ENCODE data around the gene HBP1. TPM values are rescaled to one million over a fixed set of nuclear protein-coding genes. Genes with fewer than 3 reads are reported as not detected.

Gene HBP1
- total RNA-seq, 1 experiment from 2014 or later, result 55.6 TPM

GRCh38 chr7:107196834-107197610 lies 28.2 kb downstream of the HBP1 start:
- no peaks in the 10 kb centered on the region for H3K9me2 ChIP-seq (replicated peaks; ENCODE audit: insufficient read depth, low read length)
- no peak overlapping the region for H3K9ac ChIP-seq (ENCODE audit: low read length)
- no peaks in the 10 kb centered on the region for H3K27me3 ChIP-seq (ENCODE audit: low read length)
- no peaks in the 10 kb centered on the region for H3K9me3 ChIP-seq (ENCODE audit: low read length)
- H3K4me2 ChIP-seq (ENCODE audit: low read depth, low read length, poor library complexity, severe bottlenecking), result no peak overlapping the region
- no peaks in the 10 kb centered on the region for H4K20me1 ChIP-seq (ENCODE audit: insufficient read depth, low read depth, low read length)
- DNase-seq, result no peak
- no peak overlapping the region for H3K4me3 ChIP-seq (ENCODE audit: low read length)
- peaks cover 15% of the 10 kb centered on the region for H3K36me3 ChIP-seq (ENCODE audit: insufficient read depth, low read length)
- H3K79me2 ChIP-seq (ENCODE audit: low read length), result no peaks in the 10 kb centered on the region
- H3K27ac ChIP-seq (ENCODE audit: low read length), result no peak overlapping the region
- no peak overlapping the region for H2AFZ ChIP-seq (ENCODE audit: low read length)
- H3K4me1 ChIP-seq (ENCODE audit: low read length), result no peaks in the 10 kb centered on the region

DNA sequence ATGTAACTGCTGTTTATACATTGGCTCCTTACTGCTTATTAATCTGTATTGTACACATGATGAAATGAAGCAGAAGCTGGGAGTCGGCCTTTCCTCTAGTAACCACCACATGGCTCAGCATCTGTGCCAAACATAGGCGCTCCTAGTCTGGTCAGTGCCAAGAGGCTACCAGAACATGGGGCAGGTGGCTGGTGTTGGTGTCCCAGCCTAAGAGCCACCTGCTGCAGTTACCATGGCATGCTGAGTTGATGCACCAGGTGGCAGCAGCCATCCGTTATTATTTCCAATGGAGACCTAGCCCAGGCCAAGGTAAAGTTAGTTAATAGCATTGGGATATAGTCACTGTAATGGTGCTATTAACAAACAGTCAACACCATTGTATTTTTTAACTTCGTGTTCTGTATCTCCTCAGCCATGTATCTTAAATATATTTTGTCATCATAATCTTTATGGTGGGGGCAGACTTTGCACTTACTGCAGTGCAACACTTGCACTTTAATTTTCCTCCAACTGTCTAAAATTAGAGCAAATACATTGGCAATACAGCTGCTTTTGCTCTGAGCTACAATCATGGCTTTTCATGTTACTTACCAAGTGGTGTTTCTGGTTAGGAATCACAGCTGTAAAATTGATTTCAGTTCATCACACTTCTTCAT lies 33.1 kb downstream of the HBP1 start:
- Histone ChIP-seq H3K4me2 (ENCODE audit: low read depth, low read length, poor library complexity, severe bottlenecking) (no peak overlapping the region), H3K79me2 (ENCODE audit: low read length) (no peaks in the 10 kb centered on the region), H4K20me1 (ENCODE audit: insufficient read depth, low read depth, low read length) (no peaks in the 10 kb centered on the region), H3K27me3 (ENCODE audit: low read length) (no peaks in the 10 kb centered on the region), H3K4me3 (ENCODE audit: low read length) (no peak overlapping the region), H3K9me3 (ENCODE audit: low read length) (no peaks in the 10 kb centered on the region), H3K27ac (ENCODE audit: low read length) (no peak overlapping the region), H3K9me2 (replicated peaks; ENCODE audit: insufficient read depth, low read length) (no peaks in the 10 kb centered on the region), H2AFZ (ENCODE audit: low read length) (no peak overlapping the region), H3K36me3 (ENCODE audit: insufficient read depth, low read length) (peaks cover 9% of the 10 kb centered on the region), H3K9ac (ENCODE audit: low read length) (no peak overlapping the region), H3K4me1 (ENCODE audit: low read length) (no peaks in the 10 kb centered on the region)
- peak; percentile 83 for DNase-seq

- H3K9me3 ChIP-seq (ENCODE audit: low read length), result no peaks in the 10 kb centered on the region
- no peak overlapping the region for H3K9ac ChIP-seq (ENCODE audit: low read length)
- no peak overlapping the region for H3K4me3 ChIP-seq (ENCODE audit: low read length)
- H3K79me2 ChIP-seq (ENCODE audit: low read length), result no peaks in the 10 kb centered on the region
- no peak for DNase-seq
- peaks cover 7% of the 10 kb centered on the region; the same call in 1 of the 2 replicates for H3K36me3 ChIP-seq (ENCODE audit: insufficient read depth, low read length)
- H3K9me2 ChIP-seq (replicated peaks; ENCODE audit: insufficient read depth, low read length), result no peaks in the 10 kb centered on the region
- no peak overlapping the region for H3K27ac ChIP-seq (ENCODE audit: low read length)
- H3K4me1 ChIP-seq (ENCODE audit: low read length), result no peaks in the 10 kb centered on the region
- H2AFZ ChIP-seq (ENCODE audit: low read length), result no peak overlapping the region
- no peaks in the 10 kb centered on the region for H3K27me3 ChIP-seq (ENCODE audit: low read length)
- H3K4me2 ChIP-seq (ENCODE audit: low read depth, low read length, poor library complexity, severe bottlenecking), result no peak overlapping the region
- no peaks in the 10 kb centered on the region for H4K20me1 ChIP-seq (ENCODE audit: insufficient read depth, low read depth, low read length)
These were observed 34.8 kb downstream of the HBP1 start for GRCh38 chr7:107203607-107204006.

GRCh38 chr7:107206136-107206535 lies 37.3 kb downstream of the HBP1 start:
- H2AFZ ChIP-seq (ENCODE audit: low read length), result no peak overlapping the region
- H3K79me2 ChIP-seq (ENCODE audit: low read length), result no peaks in the 10 kb centered on the region
- H3K4me3 ChIP-seq (ENCODE audit: low read length), result no peak overlapping the region
- H3K36me3 ChIP-seq (ENCODE audit: insufficient read depth, low read length), result peaks cover 7% of the 10 kb centered on the region; the same call in 1 of the 2 replicates
- H3K9ac ChIP-seq (ENCODE audit: low read length), result no peak overlapping the region
- H3K9me3 ChIP-seq (ENCODE audit: low read length), result no peaks in the 10 kb centered on the region
- no peaks in the 10 kb centered on the region for H3K9me2 ChIP-seq (replicated peaks; ENCODE audit: insufficient read depth, low read length)
- no peaks in the 10 kb centered on the region for H3K27me3 ChIP-seq (ENCODE audit: low read length)
- no peak overlapping the region for H3K4me2 ChIP-seq (ENCODE audit: low read depth, low read length, poor library complexity, severe bottlenecking)
- H3K27ac ChIP-seq (ENCODE audit: low read length), result no peak overlapping the region
- no peak for DNase-seq
- no peaks in the 10 kb centered on the region for H4K20me1 ChIP-seq (ENCODE audit: insufficient read depth, low read depth, low read length)
- 0 out of 2 replicates have a peak, but pooled peaks cover 2% of the 10 kb centered on the region for H3K4me1 ChIP-seq (ENCODE audit: low read length)

- Histone ChIP-seq H3K9ac (ENCODE audit: low read length) (no peak overlapping the region), H3K79me2 (ENCODE audit: low read length) (no peaks in the 10 kb centered on the region), H3K36me3 (ENCODE audit: insufficient read depth, low read length) (peaks cover 3% of the 10 kb centered on the region; the same call in 1 of the 2 replicates), H3K4me2 (ENCODE audit: low read depth, low read length, poor library complexity, severe bottlenecking) (no peak overlapping the region), H2AFZ (ENCODE audit: low read length) (no peak overlapping the region), H3K9me3 (ENCODE audit: low read length) (no peaks in the 10 kb centered on the region), H4K20me1 (ENCODE audit: insufficient read depth, low read depth, low read length) (no peaks in the 10 kb centered on the region), H3K9me2 (replicated peaks; ENCODE audit: insufficient read depth, low read length) (no peaks in the 10 kb centered on the region), H3K27ac (ENCODE audit: low read length) (no peak overlapping the region), H3K27me3 (ENCODE audit: low read length) (no peaks in the 10 kb centered on the region), H3K4me1 (ENCODE audit: low read length) (0 out of 2 replicates have a peak, but pooled peaks cover 2% of the 10 kb centered on the region), H3K4me3 (ENCODE audit: low read length) (no peak overlapping the region)
- DNase-seq, result no peak
These were observed 37.9 kb downstream of the HBP1 start for GRCh38 chr7:107206706-107207105.

GRCh38 chr7:107207459-107207858 lies 38.7 kb downstream of the HBP1 start:
- no peak overlapping the region for H2AFZ ChIP-seq (ENCODE audit: low read length)
- H3K36me3 ChIP-seq (ENCODE audit: insufficient read depth, low read length), result peaks cover 3% of the 10 kb centered on the region; the same call in 1 of the 2 replicates
- no peaks in the 10 kb centered on the region for H3K9me2 ChIP-seq (replicated peaks; ENCODE audit: insufficient read depth, low read length)

DNA sequence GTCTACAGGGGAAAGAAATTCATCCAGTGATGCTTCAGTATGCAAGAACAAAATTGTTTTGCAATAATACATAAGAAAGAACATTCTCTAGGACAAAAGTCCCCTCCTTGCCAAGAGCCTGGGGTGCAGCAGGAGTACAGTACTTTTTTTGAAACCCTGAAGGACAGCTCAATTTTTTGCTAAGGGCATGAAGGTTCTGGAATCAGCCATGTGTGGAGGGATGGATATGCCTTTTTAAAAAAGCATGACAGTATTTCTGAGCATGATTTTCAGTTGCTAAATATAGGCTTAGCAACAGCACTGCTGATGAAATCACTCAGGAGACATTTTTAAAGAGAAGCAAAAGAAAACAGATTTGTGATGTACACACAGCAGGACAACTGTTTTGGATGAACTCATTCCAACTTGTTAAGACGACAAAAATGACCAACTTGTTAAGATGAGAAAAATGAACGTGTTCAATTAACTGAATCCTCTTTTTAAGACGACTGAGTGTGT lies 39.3 kb downstream of the HBP1 start:
- Histone ChIP-seq H3K9me3 (ENCODE audit: low read length) (no peaks in the 10 kb centered on the region; the same call in 1 of the 2 replicates), H3K36me3 (ENCODE audit: insufficient read depth, low read length) (peaks cover 3% of the 10 kb centered on the region; the same call in 1 of the 2 replicates), H2AFZ (ENCODE audit: low read length) (no peak overlapping the region), H3K9me2 (replicated peaks; ENCODE audit: insufficient read depth, low read length) (no peaks in the 10 kb centered on the region), H3K27me3 (ENCODE audit: low read length) (no peaks in the 10 kb centered on the region), H3K79me2 (ENCODE audit: low read length) (no peaks in the 10 kb centered on the region), H3K4me3 (ENCODE audit: low read length) (no peak overlapping the region), H3K4me2 (ENCODE audit: low read depth, low read length, poor library complexity, severe bottlenecking) (no peak overlapping the region), H4K20me1 (ENCODE audit: insufficient read depth, low read depth, low read length) (no peaks in the 10 kb centered on the region), H3K9ac (ENCODE audit: low read length) (no peak overlapping the region), H3K4me1 (ENCODE audit: low read length) (0 out of 2 replicates have a peak, but pooled peaks cover 2% of the 10 kb centered on the region), H3K27ac (ENCODE audit: low read length) (no peak overlapping the region)
- no peak for DNase-seq

More at GRCh38 chr7:107207459-107207858, 38.7 kb downstream of the HBP1 start:
- Histone ChIP-seq H3K79me2 (ENCODE audit: low read length) (no peaks in the 10 kb centered on the region), H3K4me3 (ENCODE audit: low read length) (no peak overlapping the region), H3K4me1 (ENCODE audit: low read length) (0 out of 2 replicates have a peak, but pooled peaks cover 2% of the 10 kb centered on the region), H3K4me2 (ENCODE audit: low read depth, low read length, poor library complexity, severe bottlenecking) (no peak overlapping the region), H3K9me3 (ENCODE audit: low read length) (no peaks in the 10 kb centered on the region), H4K20me1 (ENCODE audit: insufficient read depth, low read depth, low read length) (no peaks in the 10 kb centered on the region), H3K9ac (ENCODE audit: low read length) (no peak overlapping the region), H3K27me3 (ENCODE audit: low read length) (no peaks in the 10 kb centered on the region), H3K27ac (ENCODE audit: low read length) (no peak overlapping the region)
- DNase-seq, result no peak

DNA sequence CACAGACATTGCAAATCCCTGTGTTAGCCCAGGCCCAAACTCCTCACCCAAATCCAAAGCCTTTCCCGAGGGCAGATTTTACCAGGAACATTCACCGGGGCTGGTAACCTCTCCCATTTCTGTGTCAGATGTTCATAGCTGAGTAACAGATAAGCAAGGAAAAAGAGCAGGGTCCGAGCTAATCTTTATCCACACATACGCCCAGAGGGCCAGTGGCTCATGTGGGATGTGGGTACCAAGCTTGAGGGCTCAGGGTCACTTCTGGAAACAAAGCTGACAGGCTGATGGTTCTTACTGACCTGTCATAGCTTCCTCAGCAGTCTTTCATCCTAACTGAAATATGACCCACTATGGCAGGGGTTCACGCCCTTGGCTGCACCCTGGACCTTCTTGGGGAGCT lies 39.8 kb downstream of the HBP1 start:
- no peaks in the 10 kb centered on the region for H3K9me2 ChIP-seq (replicated peaks; ENCODE audit: insufficient read depth, low read length)
- no peaks in the 10 kb centered on the region for H3K36me3 ChIP-seq (ENCODE audit: insufficient read depth, low read length)
- H3K9ac ChIP-seq (ENCODE audit: low read length), result no peak overlapping the region
- no peaks in the 10 kb centered on the region for H3K79me2 ChIP-seq (ENCODE audit: low read length)
- no peak overlapping the region for H3K4me2 ChIP-seq (ENCODE audit: low read depth, low read length, poor library complexity, severe bottlenecking)
- H3K4me1 ChIP-seq (ENCODE audit: low read length), result 0 out of 2 replicates have a peak, but pooled peaks cover 2% of the 10 kb centered on the region
- no peaks in the 10 kb centered on the region for H3K27me3 ChIP-seq (ENCODE audit: low read length)
- peaks cover 4% of the 10 kb centered on the region for H3K9me3 ChIP-seq (ENCODE audit: low read length)
- H2AFZ ChIP-seq (ENCODE audit: low read length), result no peak overlapping the region
- H3K27ac ChIP-seq (ENCODE audit: low read length), result no peak overlapping the region
- no peaks in the 10 kb centered on the region for H4K20me1 ChIP-seq (ENCODE audit: insufficient read depth, low read depth, low read length)
- no peak overlapping the region for H3K4me3 ChIP-seq (ENCODE audit: low read length)
- DNase-seq, result no peak

Data from Karpas-422 (cell line).